Endothelial cell of umbilical vein (primary cell): ENCODE data around the gene PDGFRB. TPM values are rescaled to one million over a fixed set of nuclear protein-coding genes. Genes with fewer than 3 reads are reported as not detected.

ENCODE experiments used
- BruUV-seq: library from RNA; stranded (reverse); fragments of 400-500 nt; replicated peaks from 2 replicates; lab custom pipeline; 2021; lab: Mats Ljungman, UMichigan
- CTCF ChIA-PET: fragments of 300-600, 350-600 bp; sonication (Branson Sonifier 250); formaldehyde crosslinking; loops from one replicate; lab custom pipeline; 2021; ENCODE audit warnings: antibody characterized with exemption, inconsistent platforms; lab: Charles Lee
- POLR2A ChIA-PET: fragments of 300-600, 350-600 bp; sonication (Branson Sonifier 250); formaldehyde crosslinking; loops from one replicate; lab custom pipeline; 2021; ENCODE audit warnings: antibody characterized with exemption, inconsistent platforms; lab: Charles Lee
- DNase-seq: peaks from one replicate; pipeline ENCODE4 v3.0.0-alpha.2; 2011; ENCODE audit warnings: low read depth, low spot score
- FAIRE-seq: peaks from 2 replicates; lab custom pipeline; 2011; peaks lifted over from hg19 to GRCh38; lab: Jason Lieb, UNC
- H2AFZ ChIP-seq: 2 replicates; pipeline ENCODE4 v1.6.0; 2012; ENCODE audit warnings: low read depth, low read length, control low read depth, inconsistent platforms
- H3K27ac ChIP-seq: 2 replicates; pipeline ENCODE4 v1.5.1; 2011; ENCODE audit warnings: low read depth, mild to moderate bottlenecking, control low read depth, low read length, moderate library complexity; ENCODE audit not compliant: insufficient read depth
- H3K27me3 ChIP-seq, 2 experiments: 2 replicates each; pipeline versions ENCODE4 v1.6.0 to v1.6.1; 2011; ENCODE audit warnings: low read length in 2 of 2, mixed read lengths in 1 of 2; ENCODE audit not compliant: control insufficient read depth in 2 of 2, insufficient read depth in 2 of 2
- H3K36me3 ChIP-seq, 2 experiments: 2 replicates in 1 of 2; 3 replicates in 1 of 2; pipeline ENCODE4 v1.5.1; 2011; ENCODE audit warnings: low read length in 2 of 2, mild to moderate bottlenecking in 1 of 2, moderate library complexity in 1 of 2; ENCODE audit not compliant: control insufficient read depth in 2 of 2, insufficient read depth in 2 of 2; ENCODE audit errors: extremely low read depth in 1 of 2
- H3K4me1 ChIP-seq: 3 replicates; pipeline ENCODE4 v1.5.1; 2011; ENCODE audit warnings: mild to moderate bottlenecking, low read length; ENCODE audit not compliant: control insufficient read depth, insufficient read depth; ENCODE audit errors: extremely low read depth
- H3K4me2 ChIP-seq: 2 replicates; pipeline ENCODE4 v1.6.1; 2011; ENCODE audit warnings: low read length, control low read depth, mixed read lengths; ENCODE audit not compliant: insufficient read depth
- H3K4me3 ChIP-seq, 3 experiments: fragments of 200-600 bp in 1 of 3; sonication (generic), shearing (Covaris generic) in 1 of 3; replicated peaks in 1 of 3; 2 replicates each; pipeline ENCODE4 v1.5.1; 2011 to 2016; ENCODE audit warnings: control low read depth in 3 of 3, low read length in 3 of 3, mild to moderate bottlenecking in 2 of 3, inconsistent platforms in 1 of 3, low read depth in 1 of 3, moderate library complexity in 1 of 3; ENCODE audit not compliant: insufficient read depth in 1 of 3
- H3K79me2 ChIP-seq: 2 replicates; pipeline ENCODE4 v1.6.0; 2012; ENCODE audit warnings: low read length, inconsistent platforms; ENCODE audit not compliant: control insufficient read depth, insufficient read depth
- H3K9ac ChIP-seq: replicated peaks from 2 replicates; pipeline ENCODE3; 2011; ENCODE audit warnings: low read length, control low read depth; ENCODE audit not compliant: insufficient read depth; ENCODE audit errors: extremely low read depth
- H3K9me1 ChIP-seq: replicated peaks from 3 replicates; pipeline ENCODE4 v1.6.0; 2011; ENCODE audit warnings: mild to moderate bottlenecking, low read length; ENCODE audit not compliant: control insufficient read depth, insufficient read depth; ENCODE audit errors: extremely low read depth
- H3K9me3 ChIP-seq: replicated peaks from 2 replicates; pipeline ENCODE4 v1.5.1; 2012; ENCODE audit warnings: low read length, inconsistent platforms; ENCODE audit not compliant: control insufficient read depth, insufficient read depth
- H4K20me1 ChIP-seq: replicated peaks from 2 replicates; pipeline ENCODE3; 2011; ENCODE audit warnings: mild to moderate bottlenecking, low read length; ENCODE audit not compliant: control insufficient read depth, insufficient read depth; ENCODE audit errors: extremely low read depth
- CTCF ChIP-seq, 2 donors: IDR thresholded peaks; 1 replicate in 1 of 2; 2 replicates in 1 of 2; pipeline ENCODE4 v1.5.1; 2011; ENCODE audit warnings: low read length in 2 of 2, mild to moderate bottlenecking in 2 of 2, moderate library complexity in 2 of 2, control low read depth in 1 of 2, inconsistent platforms in 1 of 2, low read depth in 1 of 2; ENCODE audit not compliant: insufficient read depth in 1 of 2; ENCODE audit errors: extremely low read depth in 1 of 2
- EZH2 ChIP-seq: IDR thresholded peaks from 2 replicates; pipeline ENCODE4 v1.6.1; 2012; ENCODE audit warnings: borderline replicate concordance, low read depth, mild to moderate bottlenecking, moderate library complexity, low read length, inconsistent platforms; ENCODE audit not compliant: severe bottlenecking
- FOS ChIP-seq: IDR thresholded peaks from 2 replicates; pipeline ENCODE4 v1.6.1; 2011; ENCODE audit warnings: mild to moderate bottlenecking, low read length, moderate library complexity, borderline replicate concordance; ENCODE audit not compliant: insufficient read depth
- GATA2 ChIP-seq: IDR thresholded peaks from 2 replicates; pipeline ENCODE4 v1.7.0; 2011; ENCODE audit warnings: low read depth, mild to moderate bottlenecking, moderate library complexity, mixed read lengths, low read length; ENCODE audit not compliant: insufficient read length, insufficient read depth
- JUN ChIP-seq: IDR thresholded peaks from 2 replicates; pipeline ENCODE4 v1.6.1; 2011; ENCODE audit warnings: borderline replicate concordance, low read depth; ENCODE audit not compliant: insufficient read length, insufficient read depth
- MAX ChIP-seq: IDR thresholded peaks from 2 replicates; pipeline ENCODE4 v1.6.1; 2011; ENCODE audit not compliant: insufficient read depth, insufficient read length
- MYC ChIP-seq: IDR thresholded peaks from one replicate; pipeline ENCODE4 v1.6.1; 2011; ENCODE audit warnings: mild to moderate bottlenecking, low read depth, low read length
- POLR2A ChIP-seq: IDR thresholded peaks from 2 replicates; pipeline ENCODE4 v1.6.1; 2012; ENCODE audit warnings: low read depth, mild to moderate bottlenecking, control low read depth, low read length
- POLR2AphosphoS5 ChIP-seq: IDR thresholded peaks from 2 replicates; pipeline ENCODE4 v1.6.1; 2012; ENCODE audit warnings: low read depth, mild to moderate bottlenecking, control low read depth, low read length, moderate library complexity; ENCODE audit not compliant: insufficient read depth
- dilution Hi-C: fragments of 300-500 bp; cut with MboI; formaldehyde crosslinking; loops from one replicate; pipeline ENCODE4 v1.15.0; 2019; ENCODE audit warnings: low sequenced_read_pairs; ENCODE audit not compliant: extremely low pct_ligation_motif_present
- intact Hi-C: fragments of 100-400 bp; cut with micrococcal nuclease; formaldehyde crosslinking; loops from one replicate; pipeline ENCODE4 v1.10.0; 2022
- polyA plus RNA-seq, 4 experiments: library from polyadenylated mRNA; depleted of rRNA in 3 of 4; stranded (reverse) in 3 of 4; unstranded in 1 of 4; fragments of >200 nt; gene quantifications; 2 replicates each; pipeline versions ENCODE4 v1.2.1 to v1.2.3, GENCODE V29; 2011 to 2012; ENCODE audit warnings: missing spikeins in 1 of 4
- total RNA-seq: library from RNA; stranded (reverse); gene quantifications from 2 replicates; pipeline ENCODE4 v1.2.3, GENCODE V29; 2021

The PDGFRB gene
- total and polyA plus RNA-seq, 2 donors (not counting 3 experiments of a cell fraction or from before 2014, with no cell fraction given), result 1.4 to 1.7 TPM

GRCh38 chr5:150066901-150067396 is 88.7 kb downstream of the PDGFRB start:
- H3K9me1 ChIP-seq, result no peaks in the 10 kb centered on the region
- dilution Hi-C loops, result no loop called here
- no peak overlapping the region for H2AFZ ChIP-seq
- peak; percentile 83 for TF ChIP-seq GATA2
- no peak for TF ChIP-seq POLR2A
- TF ChIP-seq POLR2AphosphoS5, result no peak
- TF ChIP-seq MYC, result no peak
- TF ChIP-seq JUN, result no peak
- TF ChIP-seq MAX, result no peak
- peak; percentile 66 for TF ChIP-seq FOS
- no peak for TF ChIP-seq CTCF (IDR thresholded peaks at IDR 0.05; ENCODE audit: extremely low read depth in 1 of 2, insufficient read depth in 1 of 2, low read depth in 1 of 2, low read length in 2 of 2)
- no peak for TF ChIP-seq EZH2
- peak overlapping the region; percentile 25 for H3K4me2 ChIP-seq
- H3K9me3 ChIP-seq, result no peaks in the 10 kb centered on the region
- H3K27me3 ChIP-seq, result no peaks in the 10 kb centered on the region
- POLR2A ChIA-PET, result no interaction called here
- intact Hi-C loops, result no loop called here
- H3K4me3 ChIP-seq, result no peak overlapping the region
- H3K27ac ChIP-seq, result no peak overlapping the region
- H3K79me2 ChIP-seq, result no peaks in the 10 kb centered on the region
- peaks cover 29% of the 10 kb centered on the region for H3K4me1 ChIP-seq
- CTCF ChIA-PET, result interaction anchor here (1.0 to 1.6 kb wide), 4 partner anchors 8 to 15 kb away, joined by 3 to 4 read pairs (median 4); no protein-coding TSS in a partner anchor
- no peak overlapping the region for H3K9ac ChIP-seq
- no peaks in the 10 kb centered on the region for H3K36me3 ChIP-seq
- FAIRE-seq (peak; percentile 82), DNase-seq (no peak)
- no TSS peak for BruUV-seq
- H4K20me1 ChIP-seq, result no peaks in the 10 kb centered on the region
